GM12878 (cell line): ENCODE results near the gene SNAP91. TPM values are rescaled to one million over a fixed set of nuclear protein-coding genes. Genes with fewer than 3 reads are reported as not detected.

Source experiments
- ATAC-seq: fragments of 200-7000 bp; cut with Tn5 transposase; 3 replicates; pipeline ENCODE4 v1.9.1; 2020; ENCODE audit warnings: mild to moderate bottlenecking, moderate library complexity
- BruUV-seq: library from RNA; stranded (reverse); fragments of 400-500 nt; replicated peaks from 2 replicates; lab custom pipeline; 2021; lab: Mats Ljungman, UMichigan
- CTCF ChIA-PET: fragments of 300-600 bp; sonication (Branson Sonifier 250); formaldehyde crosslinking; extraction: SDS; loops from one replicate; lab custom pipeline; 2021; ENCODE audit warnings: inconsistent platforms; lab: Yijun Ruan, JAX
- POLR2A ChIA-PET: fragments of 350-600 bp; formaldehyde crosslinking; extraction: SDS; loops from one replicate; lab custom pipeline; 2021; ENCODE audit warnings: inconsistent platforms; lab: Charles Lee
- RAD21 ChIA-PET: fragments of 300-600 bp; sonication (Branson Sonifier 250); formaldehyde crosslinking; loops from one replicate; lab custom pipeline; 2023; ENCODE audit warnings: antibody characterized with exemption; ENCODE audit not compliant: unreplicated experiment; lab: Charles Lee
- SMC1A ChIA-PET: fragments of 300-600 bp; sonication (Branson Sonifier 250); formaldehyde crosslinking; loops from one replicate; lab custom pipeline; 2023; ENCODE audit not compliant: unreplicated experiment, uncharacterized antibody; lab: Charles Lee
- DNase-seq: peaks from one replicate; pipeline ENCODE4 v3.0.0-alpha.2; 2011; ENCODE audit warnings: low read depth, low spot score
- FAIRE-seq: peaks from 3 replicates; lab custom pipeline; 2011; peaks lifted over from hg19 to GRCh38; lab: Jason Lieb, UNC
- H2AFZ ChIP-seq: 2 replicates; pipeline ENCODE4 v1.6.0; 2011; ENCODE audit warnings: low read depth, low read length, control low read depth; ENCODE audit not compliant: control insufficient read depth
- H3K27ac ChIP-seq: 2 replicates; pipeline ENCODE4 v1.5.1; 2011; ENCODE audit warnings: control low read depth; ENCODE audit not compliant: control insufficient read depth, insufficient read depth
- H3K27me3 ChIP-seq, 2 experiments: replicated peaks in 1 of 2; 2 replicates each; pipeline versions ENCODE4 v1.6.0 to v1.6.1; 2011; ENCODE audit warnings: low read length in 1 of 2; ENCODE audit not compliant: control insufficient read depth in 2 of 2, insufficient read depth in 2 of 2
- H3K36me3 ChIP-seq, 2 experiments: 2 replicates each; pipeline ENCODE4 v1.5.1; 2011; ENCODE audit warnings: low read length in 1 of 2; ENCODE audit not compliant: control insufficient read depth in 2 of 2, insufficient read depth in 2 of 2
- H3K4me1 ChIP-seq: 2 replicates; pipeline ENCODE4 v1.6.1; 2011; ENCODE audit warnings: mild to moderate bottlenecking, low read length, moderate library complexity, mixed read lengths; ENCODE audit not compliant: control insufficient read depth, insufficient read depth
- H3K4me2 ChIP-seq: 2 replicates; pipeline ENCODE4 v1.6.0; 2011; ENCODE audit warnings: control low read depth; ENCODE audit not compliant: control insufficient read depth, insufficient read depth
- H3K4me3 ChIP-seq: fragments of 200-600 bp; sonication (generic); 2 replicates; pipeline ENCODE4 v1.5.1; 2016
- H3K79me2 ChIP-seq: 2 replicates; pipeline ENCODE4 v1.6.0; 2011; ENCODE audit warnings: low read length; ENCODE audit not compliant: control insufficient read depth, insufficient read depth
- H3K9ac ChIP-seq: 2 replicates; pipeline ENCODE4 v1.8.0; 2011; ENCODE audit warnings: low read length, control low read depth, mixed read lengths; ENCODE audit not compliant: control insufficient read depth, insufficient read depth
- H3K9me3 ChIP-seq: replicated peaks from 3 replicates; pipeline ENCODE4 v1.5.1; 2011; ENCODE audit warnings: mild to moderate bottlenecking, low read length; ENCODE audit not compliant: control insufficient read depth, insufficient read depth
- H4K20me1 ChIP-seq: 2 replicates; pipeline ENCODE4 v1.6.0; 2011; ENCODE audit not compliant: control insufficient read depth, insufficient read depth
- CREB1 ChIP-seq: IDR thresholded peaks from 2 replicates; pipeline ENCODE4 v1.6.1; 2012; ENCODE audit warnings: low read depth, mild to moderate bottlenecking, inconsistent platforms
- EP300 ChIP-seq, 2 experiments: fragments of 150-350 bp in 1 of 2; IDR thresholded peaks; 2 replicates each; pipeline ENCODE4 v1.6.1; 2011 to 2012; ENCODE audit warnings: low read depth in 2 of 2, low read length in 2 of 2, borderline replicate concordance in 1 of 2, improper control_type of control experiment in 1 of 2, inconsistent platforms in 1 of 2; ENCODE audit not compliant: control insufficient read depth in 1 of 2
- KDM1A ChIP-seq: fragments of 200-600 bp; sonication (generic); IDR thresholded peaks from 2 replicates; pipeline ENCODE4 v1.6.1; 2016; ENCODE audit warnings: borderline replicate concordance
- SMC3 ChIP-seq: IDR thresholded peaks from 2 replicates; pipeline ENCODE4 v1.6.1; 2011; ENCODE audit warnings: low read length, improper control_type of control experiment, borderline replicate concordance
- TCF3 ChIP-seq: IDR thresholded peaks from 2 replicates; pipeline ENCODE4 v1.6.1; 2012; ENCODE audit warnings: low read depth, mild to moderate bottlenecking, low read length, borderline replicate concordance; ENCODE audit not compliant: insufficient read depth
- USF1 ChIP-seq: IDR thresholded peaks from 2 replicates; pipeline ENCODE4 v1.6.1; 2011; ENCODE audit warnings: borderline replicate concordance, low read depth, mild to moderate bottlenecking, moderate library complexity, mixed read lengths, low read length; ENCODE audit not compliant: insufficient read depth; ENCODE audit errors: extremely low read length
- ZBTB4 ChIP-seq: fragments of 450-650 bp; formaldehyde crosslinking; IDR thresholded peaks from 2 replicates; pipeline ENCODE4 v1.4.0; 2022; ENCODE audit warnings: mild to moderate bottlenecking, moderate library complexity
- ZNF592 ChIP-seq: fragments of 450-650 bp; IDR thresholded peaks from 2 replicates; pipeline ENCODE4 v1.6.1; 2017; ENCODE audit warnings: mild to moderate bottlenecking, moderate library complexity
- WGBS: methylation state at CpG from one replicate; pipeline ENCODE4 v1.1.6; 2016; ENCODE audit warnings: low lambda C conversion rate; ENCODE audit not compliant: insufficient replicate concordance, insufficient coverage; ENCODE audit errors: missing lambda C conversion rate; 5-methylcytosine and 5-hydroxymethylcytosine counted together
- in situ Hi-C: fragments of 300-500 bp; cut with MboI; formaldehyde crosslinking; loops from 9 replicates; pipeline ENCODE4 v1.14.3; 2018; ENCODE audit warnings: mixed read lengths
- intact Hi-C: fragments of 100-400 bp; cut with micrococcal nuclease; formaldehyde crosslinking; loops from one replicate; pipeline ENCODE4 v1.14.2; 2022; ENCODE audit not compliant: unreplicated experiment
- polyA plus RNA-seq, 11 experiments: library from polyadenylated mRNA; depleted of rRNA in 4 of 11; unstranded in 6 of 11; stranded (reverse) in 5 of 11; fragments of >200 nt; fragmentation: Nextera tagmentation in 4 of 11; fragmentation: Illumina TruSeq in 1 of 11; extraction: Ambion mirVana in 4 of 11; extraction: Trizol in 1 of 11; gene quantifications; 1 replicate in 1 of 11; 2 replicates in 10 of 11; pipeline versions ENCODE4 v1.2.1 to v1.2.3, GENCODE V29; 2011 to 2016; ENCODE audit warnings: inconsistent platforms in 2 of 11, missing spikeins in 2 of 11, low read depth in 1 of 11
- total RNA-seq, 4 experiments: library from RNA; depleted of rRNA in 3 of 4; stranded (reverse); fragments of >200 nt in 3 of 4; fragmentation: Illumina TruSeq in 1 of 4; extraction: Trizol in 1 of 4; gene quantifications; 2 replicates each; pipeline versions ENCODE4 v1.2.1 to v1.2.3, GENCODE V29; 2013 to 2021

SNAP91 gene
- total and polyA plus RNA-seq, 10 of the 15 experiments (the other 5 are each of a cell fraction or from before 2014, with no cell fraction given), result 0.01 to 0.49 (median 0.12) TPM; not detected in 2

GRCh38 chr6:83593395-83593785 is 115.5 kb downstream of the SNAP91 start:
- RAD21 ChIA-PET, result interaction anchor here (1.0 to 1.1 kb wide), 2 partner anchors 57 to 371 kb away, joined by 3 read pairs; no protein-coding TSS in a partner anchor
- intact Hi-C loops, result loop anchor here (10.0 kb wide), 1 partner anchor 369 kb away; no protein-coding TSS in a partner anchor
- no peak for TF ChIP-seq ZBTB4 (CRISPR knock-in tag)
- no peak for TF ChIP-seq USF1
- TF ChIP-seq KDM1A, result no peak
- no peak for TF ChIP-seq SMC3
- no peak for TF ChIP-seq EP300 (IDR thresholded peaks at IDR 0.05; ENCODE audit: borderline replicate concordance in 1 of 2, control insufficient read depth in 1 of 2, low read depth in 2 of 2, low read length in 2 of 2)
- no peak for TF ChIP-seq TCF3
- no peak for TF ChIP-seq CREB1
- no peak for TF ChIP-seq ZNF592
- in situ Hi-C loops, result no loop called here
- Histone ChIP-seq H3K9ac (no peak overlapping the region), H2AFZ (peak overlapping the region; percentile 63), H3K4me2 (peak overlapping the region; percentile 54; the same call in 1 of the 2 replicates), H3K9me3 (no peaks in the 10 kb centered on the region), H4K20me1 (no peaks in the 10 kb centered on the region), H3K27me3 (no peaks in the 10 kb centered on the region), H3K27ac (no peak overlapping the region), H3K4me1 (no peaks in the 10 kb centered on the region), H3K79me2 (no peaks in the 10 kb centered on the region), H3K36me3 (no peaks in the 10 kb centered on the region), H3K4me3 (no peak overlapping the region)
- POLR2A ChIA-PET, result no interaction called here
- DNase-seq, result no peak
- WGBS, result 49% methylated on average over 9 of the region's 9 CpGs
- no peak for FAIRE-seq
- ATAC-seq, result no peak; the same call in 1 of the 3 replicates
- CTCF ChIA-PET, result interaction anchor here (0.8 to 1.5 kb wide), 6 partner anchors 8 to 528 kb away, joined by 3 to 4 read pairs (median 4); partner anchors contain the start of gene UBE3D
- SMC1A ChIA-PET, result interaction anchor here (0.5 to 1.2 kb wide), 6 partner anchors 8 to 497 kb away, joined by 3 to 6 read pairs (median 3); no protein-coding TSS in a partner anchor
- no TSS peak for BruUV-seq
